GM04503 (cell line): ENCODE measurements around the gene HSFX3.
A peak's percentile ranks its signal among the peaks of the same experiment; 100 is the strongest.
"Not testable (repeated sequence)": the region's sequence is repeated elsewhere in the genome, so short reads cannot be mapped to it uniquely, and the experiment has no call there.

Experiments used
- DNase-seq: peaks from one replicate; pipeline ENCODE4 v3.0.0-alpha.2; 2012; ENCODE audit warnings: low read depth

HSFX3 gene

GRCh38 chrX:149517308-149517707 is 32.4 kb downstream of the HSFX3 start:
- DNase-seq = no peak

GRCh38 chrX:149516604-149517003 is 33.1 kb downstream of the HSFX3 start:
- DNase-seq = no peak

GRCh38 chrX:149515954-149516602 is 33.6 kb downstream of the HSFX3 start:
- DNase-seq = no peak

GRCh38 chrX:149513825-149514428 is 35.8 kb downstream of the HSFX3 start:
- DNase-seq = peak; percentile 53

GRCh38 chrX:149512225-149512885 is 37.4 kb downstream of the HSFX3 start:
- no peak for DNase-seq

GRCh38 chrX:149511081-149511480 is 38.6 kb downstream of the HSFX3 start:
- no peak for DNase-seq

GRCh38 chrX:149510386-149510785 is 39.3 kb downstream of the HSFX3 start:
- DNase-seq = no peak

GRCh38 chrX:149508467-149508866 is 41.3 kb downstream of the HSFX3 start:
- DNase-seq = no peak

- no peak for DNase-seq
Observed at GRCh38 chrX:149506349-149506748, 43.4 kb downstream of the HSFX3 start.

- DNase-seq = no peak
Observed at GRCh38 chrX:149505671-149506070, 44.1 kb downstream of the HSFX3 start.

GRCh38 chrX:149504915-149505651 is 44.6 kb downstream of the HSFX3 start, which contains the start of gene IDS:
Gene IDS, minus strand, starts transcription at chrX:149505306. Its CDS starts 169 bp downstream, at chrX:149505137.
- DNase-seq = peak; percentile 52

- DNase-seq = no peak
Observed at GRCh38 chrX:149504226-149504914, 45.4 kb downstream of the HSFX3 start.

- DNase-seq = peak; percentile 57
Observed at GRCh38 chrX:149503446-149503845, 46.3 kb downstream of the HSFX3 start.

GRCh38 chrX:149502923-149503322 is 46.8 kb downstream of the HSFX3 start:
- not testable (repeated sequence) for DNase-seq

GRCh38 chrX:149499766-149500165 is 50.0 kb downstream of the HSFX3 start:
- no peak for DNase-seq

GRCh38 chrX:149498767-149499166 is 51.0 kb downstream of the HSFX3 start:
- DNase-seq = no peak
